ENCODE results near the gene GPHN.
A peak's percentile ranks its signal among the peaks of the same experiment; 100 is the strongest.
"Not testable (repeated sequence)": the region's sequence is repeated elsewhere in the genome, so short reads cannot be mapped to it uniquely, and the experiment has no call there.

GPHN gene

DNA sequence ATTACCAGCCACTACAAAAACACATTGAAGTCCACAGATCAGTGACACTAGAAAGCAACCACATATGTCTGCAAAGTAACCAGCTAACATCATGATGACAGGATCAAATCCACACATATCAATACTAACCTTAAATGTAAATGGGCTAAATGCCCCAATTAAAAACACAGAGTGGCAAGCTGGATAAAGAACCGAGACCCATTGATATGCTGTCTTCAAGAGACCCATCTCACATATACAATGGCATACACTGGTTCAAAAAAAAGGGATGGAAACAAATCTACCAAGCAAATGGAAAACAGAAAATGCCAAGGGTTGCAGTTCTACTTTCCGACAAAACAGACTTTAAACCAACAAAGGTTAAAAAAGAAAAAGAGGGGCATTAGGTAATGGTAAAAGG is 307.7 kb downstream of the GPHN start:
- FAIRE-seq, result no peak

DNA sequence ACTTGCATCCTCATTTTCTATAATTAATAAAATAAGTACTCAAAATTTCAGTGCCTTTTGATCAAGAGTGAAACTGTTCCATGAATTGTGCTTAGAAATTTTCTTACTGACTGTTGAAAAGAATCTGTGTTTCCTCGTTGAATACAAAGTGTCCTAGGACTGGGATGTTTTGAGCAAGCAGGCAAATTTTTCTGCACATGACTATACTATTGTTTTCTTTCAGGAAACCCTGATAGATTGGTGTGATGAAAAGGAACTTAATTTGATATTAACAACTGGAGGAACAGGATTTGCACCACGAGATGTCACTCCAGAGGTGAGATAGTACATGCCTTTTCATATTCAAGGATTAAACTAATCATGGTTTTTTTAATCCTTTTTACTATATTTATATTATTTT is 316.3 kb downstream of the GPHN start:
- no peak for FAIRE-seq

DNA sequence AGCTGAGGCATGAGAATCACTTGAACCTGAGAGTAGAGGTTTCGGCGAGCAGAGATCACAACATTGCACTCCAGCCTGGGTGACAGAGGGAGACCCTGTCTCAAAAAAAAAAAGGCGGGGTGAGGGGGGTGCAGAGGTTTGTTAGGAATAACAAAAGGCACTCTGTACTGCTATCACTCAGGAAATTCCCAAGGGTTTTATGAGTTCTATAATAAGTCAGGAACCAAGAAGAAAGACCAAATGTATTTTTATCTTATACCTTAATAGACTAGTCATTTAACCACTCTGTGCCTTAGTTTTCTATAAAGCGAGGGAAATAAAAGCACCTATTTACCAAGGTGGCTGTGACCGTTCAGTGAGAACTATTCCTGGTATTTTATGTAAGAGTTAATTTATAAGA is 319.2 kb downstream of the GPHN start:
- FAIRE-seq, result no peak

DNA sequence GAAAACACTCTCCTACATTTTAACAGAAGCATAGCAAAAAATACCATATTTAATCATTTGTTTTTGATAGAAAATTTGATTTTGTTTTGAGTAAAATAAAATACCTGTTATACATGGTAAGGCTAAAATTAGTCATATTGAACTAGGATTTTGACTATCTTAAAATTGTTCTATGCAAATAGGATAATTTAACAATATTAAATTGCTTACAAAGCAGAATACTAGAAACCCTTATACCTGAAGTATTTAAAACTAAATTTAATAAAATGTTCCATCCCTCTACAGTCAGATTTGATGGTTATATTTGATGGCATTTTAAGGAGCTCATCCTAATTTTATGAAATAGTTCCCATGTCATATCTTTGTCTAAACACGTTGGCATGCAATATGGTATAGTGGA is 323.2 kb downstream of the GPHN start:
- FAIRE-seq, result no peak

DNA sequence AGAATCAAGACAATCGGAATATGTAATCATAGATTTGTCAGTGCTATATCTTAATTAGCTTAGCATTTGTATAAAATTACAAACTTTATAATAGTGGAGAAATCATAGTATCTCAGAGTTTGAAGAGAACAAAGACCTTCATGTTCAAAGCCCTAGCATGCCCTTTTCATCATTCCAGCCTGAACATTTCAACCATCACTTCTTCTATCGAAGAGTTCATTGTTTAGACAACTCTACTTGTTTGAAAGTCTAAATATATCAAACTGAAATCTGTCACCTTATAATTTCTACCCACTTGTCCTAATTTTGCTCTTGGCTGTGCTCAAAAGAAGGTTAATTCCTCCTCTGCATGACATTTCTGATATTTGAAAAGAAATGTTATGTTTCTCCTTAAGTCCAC is 325.9 kb downstream of the GPHN start:
- FAIRE-seq, result no peak

DNA sequence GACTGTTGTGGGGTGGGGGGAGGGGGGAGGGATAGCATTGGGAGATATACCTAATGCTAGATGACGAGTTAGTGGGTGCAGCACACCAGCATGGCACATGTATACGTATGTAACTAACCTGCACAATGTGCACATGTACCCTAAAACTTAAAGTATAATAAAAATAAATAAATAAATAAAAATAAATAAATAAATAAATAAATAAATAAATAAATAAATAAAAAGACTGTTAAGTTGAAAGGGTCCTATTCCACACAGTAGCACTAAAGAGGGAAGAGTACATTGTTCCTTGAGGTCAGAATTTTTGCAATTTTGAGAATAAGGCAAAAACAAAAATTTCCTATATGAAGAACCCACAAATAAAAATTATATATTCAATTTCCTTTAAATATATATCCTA is 329.5 kb downstream of the GPHN start:
- not testable (repeated sequence) for FAIRE-seq

DNA sequence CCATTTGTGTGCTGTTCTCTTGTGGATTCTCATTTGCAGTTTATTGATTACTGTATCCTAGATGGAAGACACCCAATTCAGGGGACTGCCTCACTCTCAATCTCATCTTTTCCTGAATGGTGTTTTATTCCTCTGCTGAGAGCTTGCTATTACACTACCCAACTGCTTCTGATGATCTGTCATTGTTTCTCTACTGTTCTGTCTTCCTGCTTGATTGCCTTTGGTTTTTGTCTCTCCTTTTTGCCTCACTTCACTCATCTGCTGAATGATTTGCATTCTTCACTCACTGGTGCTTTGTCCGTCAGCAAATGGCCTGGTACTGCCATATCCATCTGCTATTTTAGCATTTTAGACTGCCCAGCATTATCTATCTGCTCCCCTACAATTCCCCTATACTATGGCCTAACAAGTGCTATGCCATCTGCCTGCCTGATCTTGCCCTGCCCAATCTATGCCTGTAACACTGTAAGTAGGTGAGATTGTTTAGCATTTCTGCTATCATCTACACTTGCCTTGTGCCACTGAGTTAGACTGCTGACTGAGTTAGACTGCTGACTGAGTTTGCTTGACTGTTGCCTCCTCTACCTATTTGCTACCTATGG is 335.1 kb downstream of the GPHN start:
- FAIRE-seq, result no peak

DNA sequence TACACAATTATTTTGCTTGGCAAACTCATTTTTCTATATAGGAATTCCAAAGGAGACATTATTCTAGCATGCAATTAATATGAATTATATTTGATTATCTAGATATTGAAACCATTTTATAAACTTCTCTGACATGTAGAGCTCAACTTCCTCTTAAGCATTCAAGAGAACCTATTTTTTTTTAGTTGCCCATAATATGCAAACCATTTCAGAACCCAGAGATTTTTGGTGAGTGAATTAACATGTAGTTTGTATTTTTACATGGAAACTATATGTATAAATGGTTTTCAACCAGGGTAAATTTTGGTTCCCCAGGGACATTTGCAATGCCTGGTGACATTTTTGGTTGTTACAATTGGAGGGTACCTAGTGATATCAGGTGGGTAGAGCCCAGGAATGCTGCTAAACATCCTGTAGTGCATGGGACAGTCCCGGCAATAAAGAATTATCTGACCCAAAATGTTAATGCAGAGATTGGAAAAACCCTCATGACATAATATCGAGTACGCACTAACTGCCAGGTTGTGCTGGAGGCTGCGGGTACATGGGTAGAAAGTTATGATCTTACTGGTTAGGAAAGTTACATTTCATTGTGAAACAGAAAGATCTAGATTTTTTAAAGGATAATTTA is 342.4 kb downstream of the GPHN start:
- FAIRE-seq, result no peak

DNA sequence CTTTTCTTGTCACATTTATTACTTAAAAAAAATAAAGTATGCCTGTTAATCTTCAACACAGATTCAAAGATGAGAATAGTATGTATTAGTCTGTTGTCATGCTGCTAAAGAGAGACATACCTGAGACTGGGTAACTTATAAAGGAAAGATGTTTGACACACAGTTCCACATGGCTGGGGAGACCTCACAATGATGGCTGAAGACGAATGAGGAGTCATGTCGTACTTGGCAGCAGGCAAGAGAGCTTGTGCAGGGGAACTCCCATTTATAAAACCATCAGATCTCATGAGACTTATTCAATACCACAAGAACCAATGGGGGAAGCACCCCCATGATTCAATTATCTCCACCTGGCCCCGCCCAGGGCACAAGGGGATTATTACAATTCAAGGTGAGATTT is 345.4 kb downstream of the GPHN start:
- no peak for FAIRE-seq

DNA sequence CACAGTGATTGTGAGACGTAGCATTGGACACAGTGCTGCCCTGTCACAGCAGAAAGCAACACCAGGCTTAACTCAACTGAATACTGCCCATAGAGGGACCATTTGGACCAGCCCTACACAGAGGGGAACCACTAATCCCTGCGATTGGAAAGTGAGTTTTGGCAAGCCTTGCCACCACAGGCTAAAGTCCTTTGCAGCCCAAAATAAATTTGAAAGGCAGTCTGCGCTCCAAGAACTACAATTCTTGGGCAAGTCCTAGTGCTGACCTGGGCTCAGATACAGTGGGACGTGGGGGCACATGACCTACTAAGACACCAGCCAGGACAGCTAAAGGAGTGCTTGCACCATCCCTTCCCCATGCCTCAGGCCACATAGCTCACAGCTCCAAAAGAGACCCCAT is 349.9 kb downstream of the GPHN start:
- FAIRE-seq, result no peak

DNA sequence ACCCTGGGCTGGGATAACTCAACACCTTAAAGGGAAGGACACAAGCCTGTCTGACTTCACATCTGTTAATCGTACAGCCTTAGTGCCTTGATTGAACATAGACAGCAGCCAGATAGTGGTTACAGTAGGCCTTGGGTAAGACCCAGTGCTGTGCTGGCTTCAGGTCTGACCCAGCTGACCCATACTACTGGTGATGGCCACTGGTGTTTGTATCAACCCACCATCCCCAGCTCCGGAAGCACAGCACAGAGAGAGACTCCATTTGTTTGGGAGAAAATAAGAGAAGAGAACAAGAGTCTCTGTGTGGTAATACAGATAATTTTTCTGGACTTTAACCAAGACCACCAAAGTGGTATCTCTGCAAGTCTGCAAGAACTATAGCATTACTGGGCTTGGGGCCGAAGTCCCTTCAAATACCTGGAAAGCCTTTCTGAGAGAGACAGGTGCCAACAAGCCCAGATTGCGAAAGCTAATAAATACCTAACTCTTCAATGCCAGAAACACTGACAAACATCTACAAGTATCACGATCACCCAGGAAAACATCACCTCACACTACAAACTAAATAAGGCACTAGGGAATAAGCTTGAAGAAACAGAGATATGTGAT is 351.2 kb downstream of the GPHN start:
- no peak for FAIRE-seq

DNA sequence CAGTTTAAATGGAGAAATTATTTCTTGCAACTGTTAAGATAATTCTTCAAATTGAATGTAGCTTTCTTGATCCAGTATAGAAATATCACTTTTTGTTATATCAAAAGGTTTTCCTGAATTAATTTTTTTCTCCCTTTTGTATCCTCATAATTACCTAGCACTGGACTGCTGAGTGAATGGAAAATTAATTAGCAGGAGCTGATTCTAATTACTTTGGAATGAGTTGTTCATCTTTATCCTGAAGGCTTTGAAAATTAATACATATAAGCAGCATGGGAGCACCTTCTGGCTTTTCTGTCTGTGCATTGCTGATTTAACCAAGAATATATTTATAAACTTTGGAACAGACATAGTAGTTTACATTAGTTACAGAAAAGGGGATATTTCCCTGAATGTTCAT is 373.6 kb downstream of the GPHN start:
- FAIRE-seq, result peak; percentile 60

DNA sequence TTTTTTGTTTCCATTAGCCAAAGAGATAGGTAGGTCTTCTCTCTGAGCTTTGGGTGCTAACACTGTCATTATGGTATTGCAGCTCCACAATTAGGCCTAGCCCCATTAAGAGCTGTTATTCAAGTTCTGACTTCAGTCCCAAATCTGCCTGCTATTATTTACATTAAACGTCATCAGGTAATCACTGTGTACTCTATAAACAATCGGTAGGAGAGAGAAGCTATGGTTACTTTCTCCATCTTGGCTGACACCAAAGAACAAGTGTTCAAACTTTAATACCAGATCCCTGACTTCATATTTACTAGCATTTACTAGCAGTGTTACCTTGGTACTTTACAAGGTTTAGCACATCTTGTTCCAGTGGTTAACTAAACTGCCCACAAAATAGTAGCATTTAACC is 376.2 kb downstream of the GPHN start:
- no peak for FAIRE-seq

DNA sequence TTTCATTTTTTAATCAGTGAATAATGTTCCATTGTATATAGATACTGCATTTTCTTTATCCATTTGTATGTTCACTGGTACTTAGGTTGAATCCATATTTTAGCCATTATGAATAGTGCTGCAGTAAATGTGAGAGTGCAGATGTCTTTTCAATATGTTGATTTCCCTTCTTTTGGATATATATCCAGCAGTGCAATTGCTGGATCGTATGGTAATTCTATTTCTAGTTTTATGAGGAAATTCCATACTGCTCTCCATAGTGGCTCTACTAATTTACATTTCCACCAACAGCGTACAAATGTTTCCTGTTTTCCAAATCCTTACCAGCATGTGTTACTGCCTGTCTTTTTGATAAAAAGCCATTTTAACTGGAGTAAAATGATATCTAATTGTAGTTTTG is 392.8 kb downstream of the GPHN start:
- FAIRE-seq, result no peak

DNA sequence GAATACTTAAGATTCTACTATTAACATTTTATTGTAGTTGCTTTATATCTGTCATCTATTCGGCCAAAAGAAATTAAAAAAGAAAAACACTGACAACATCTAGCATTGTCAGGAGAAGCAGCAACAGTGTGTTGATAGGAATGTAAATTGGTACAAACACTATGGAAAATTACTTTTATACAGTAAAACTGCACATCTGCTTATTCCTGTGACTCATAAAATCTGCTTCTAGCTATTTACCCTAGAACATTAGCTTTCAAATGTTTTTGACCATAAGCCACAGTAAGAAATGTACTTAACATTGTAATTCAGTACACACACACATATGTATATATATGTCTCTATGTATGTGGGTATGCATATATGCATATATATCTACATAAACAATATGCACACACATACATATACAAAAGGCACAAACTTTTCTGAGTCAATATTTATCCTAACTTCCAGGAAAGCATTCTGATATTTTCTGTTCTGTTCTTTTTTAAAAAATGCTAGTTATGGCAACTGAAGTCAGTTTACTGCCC is 402.4 kb downstream of the GPHN start:
- no peak for FAIRE-seq

DNA sequence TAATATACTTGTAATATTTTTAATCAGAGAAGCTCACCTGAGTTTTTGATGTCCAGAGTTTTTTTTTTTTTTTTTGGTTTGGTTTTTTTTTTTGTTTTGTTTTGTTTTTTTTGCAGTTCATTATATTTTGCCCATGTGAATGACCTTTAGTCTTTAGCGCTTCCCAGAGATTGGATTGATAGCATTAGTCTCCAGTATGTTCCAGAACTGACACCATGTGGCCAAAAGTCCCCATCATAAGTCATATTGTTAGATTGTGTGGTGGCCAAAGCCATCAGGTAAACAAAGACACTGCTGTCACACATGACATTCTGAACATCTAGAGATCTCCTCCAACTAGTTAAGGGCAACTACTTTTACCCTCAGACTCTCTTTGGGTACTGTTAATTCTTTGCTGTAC is 408.5 kb downstream of the GPHN start:
- FAIRE-seq, result no peak

DNA sequence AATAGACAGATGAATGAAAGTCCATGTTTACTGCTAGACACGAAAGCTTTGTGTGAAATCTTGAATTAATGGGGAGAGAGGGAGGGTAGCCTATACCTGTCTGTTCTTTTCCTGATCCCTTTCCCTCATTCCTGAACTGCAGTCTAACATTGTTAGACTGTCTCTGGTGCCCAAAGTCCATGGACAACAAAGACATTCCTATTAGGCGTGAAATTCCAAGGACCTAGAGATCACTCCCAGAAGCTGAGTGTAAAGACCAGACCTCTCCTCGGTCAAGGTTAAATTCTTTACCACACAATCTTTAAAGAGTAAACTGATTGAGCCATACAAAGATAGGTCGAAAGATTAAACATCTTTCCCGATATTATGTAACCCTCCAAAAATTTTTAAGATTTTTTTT is 410.6 kb downstream of the GPHN start:
- no peak for FAIRE-seq

DNA sequence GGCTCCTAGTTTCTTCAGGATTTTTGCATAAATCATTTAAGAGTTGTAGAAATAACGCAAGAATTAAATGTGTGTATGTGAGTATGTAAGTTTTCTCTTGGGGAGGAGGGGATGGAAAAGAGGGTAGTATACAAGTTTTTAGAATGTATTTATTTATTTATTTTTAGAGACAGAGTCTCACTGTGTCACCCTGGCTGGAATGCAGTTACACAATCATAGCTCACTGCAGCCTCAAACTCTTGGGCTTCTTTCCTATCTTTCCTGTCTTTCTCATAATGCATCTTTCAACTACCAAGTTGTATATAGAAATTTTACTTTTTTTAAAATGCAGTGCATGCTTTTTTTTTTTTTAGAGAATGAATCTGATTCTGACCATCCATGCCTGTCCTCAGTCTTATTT is 412.2 kb downstream of the GPHN start:
- no peak for FAIRE-seq

DNA sequence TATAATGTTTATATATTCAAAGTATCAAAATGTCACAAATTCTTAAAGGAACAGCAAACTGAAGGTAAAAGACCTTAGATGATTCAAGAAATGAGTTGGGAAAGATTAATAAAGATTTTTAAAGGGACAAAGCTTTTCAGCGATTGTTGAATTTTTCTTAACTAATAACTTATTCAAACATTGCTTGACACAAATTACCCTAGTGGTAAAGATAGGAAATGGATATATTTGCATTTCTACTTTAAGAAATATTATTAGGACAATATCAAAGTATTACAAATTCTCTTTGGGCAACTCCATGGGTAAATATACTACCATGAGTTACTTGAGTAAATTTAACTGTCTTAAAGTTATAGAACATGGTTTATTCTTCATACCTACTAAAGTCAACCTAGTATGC is 415.3 kb downstream of the GPHN start:
- FAIRE-seq, result no peak

DNA sequence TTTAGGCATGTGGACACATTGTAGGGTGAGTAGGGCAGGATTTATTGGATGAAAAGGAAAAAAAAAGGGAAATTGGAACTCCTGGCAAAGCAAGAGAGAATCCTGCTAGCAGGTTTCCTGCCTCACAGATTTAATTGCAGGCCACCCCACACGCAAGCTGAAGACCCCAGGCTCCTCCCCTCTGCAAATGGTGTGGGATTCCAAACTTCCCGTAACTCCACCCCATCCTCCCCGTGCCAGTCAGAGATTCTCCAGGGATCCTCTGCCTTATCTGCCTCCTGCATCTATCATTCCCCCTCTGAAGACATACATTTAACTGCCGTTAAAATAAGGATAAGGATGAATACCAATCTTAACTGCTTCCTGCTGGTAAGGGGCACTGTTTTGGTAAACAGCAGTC is 431.5 kb downstream of the GPHN start:
- FAIRE-seq, result no peak

DNA sequence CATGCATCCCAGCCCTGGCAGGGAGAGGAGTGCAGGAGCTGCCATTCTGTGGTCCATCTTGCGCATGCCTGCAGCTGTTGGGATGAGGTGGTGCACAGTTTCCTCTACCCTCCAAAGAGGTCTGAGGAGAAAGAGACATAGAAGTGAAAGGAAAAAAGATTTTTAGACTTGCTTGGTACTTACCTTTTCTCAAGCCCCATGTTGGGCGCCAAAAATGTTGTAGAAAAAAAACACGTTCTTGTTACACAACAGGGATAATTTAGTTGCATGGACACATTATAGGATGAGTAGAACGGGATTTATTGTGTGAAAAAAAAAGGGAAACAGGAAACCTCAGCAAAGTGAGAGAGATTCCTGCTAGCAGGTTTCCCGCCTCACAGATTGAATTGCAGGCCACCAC is 436.9 kb downstream of the GPHN start:
- no peak for FAIRE-seq

DNA sequence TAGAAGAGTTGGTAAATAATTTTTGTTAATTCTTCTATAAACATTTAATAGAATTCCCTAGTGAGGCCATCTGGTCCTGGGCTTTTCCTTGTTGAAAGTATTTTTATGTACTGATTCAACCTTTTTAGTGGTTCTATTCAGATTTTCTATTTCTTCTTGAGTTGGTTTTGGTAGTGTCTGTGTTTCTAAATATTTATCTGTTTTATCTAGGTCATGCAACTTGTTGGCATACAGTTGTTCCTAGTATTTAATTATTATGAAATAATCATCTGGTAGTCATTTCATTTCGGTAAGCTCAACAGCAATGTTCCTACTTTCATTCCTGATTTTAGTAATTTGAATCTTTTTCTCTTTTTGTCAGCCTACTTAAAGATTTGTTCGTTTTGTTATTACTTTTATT is 447.2 kb downstream of the GPHN start:
- FAIRE-seq, result no peak

DNA sequence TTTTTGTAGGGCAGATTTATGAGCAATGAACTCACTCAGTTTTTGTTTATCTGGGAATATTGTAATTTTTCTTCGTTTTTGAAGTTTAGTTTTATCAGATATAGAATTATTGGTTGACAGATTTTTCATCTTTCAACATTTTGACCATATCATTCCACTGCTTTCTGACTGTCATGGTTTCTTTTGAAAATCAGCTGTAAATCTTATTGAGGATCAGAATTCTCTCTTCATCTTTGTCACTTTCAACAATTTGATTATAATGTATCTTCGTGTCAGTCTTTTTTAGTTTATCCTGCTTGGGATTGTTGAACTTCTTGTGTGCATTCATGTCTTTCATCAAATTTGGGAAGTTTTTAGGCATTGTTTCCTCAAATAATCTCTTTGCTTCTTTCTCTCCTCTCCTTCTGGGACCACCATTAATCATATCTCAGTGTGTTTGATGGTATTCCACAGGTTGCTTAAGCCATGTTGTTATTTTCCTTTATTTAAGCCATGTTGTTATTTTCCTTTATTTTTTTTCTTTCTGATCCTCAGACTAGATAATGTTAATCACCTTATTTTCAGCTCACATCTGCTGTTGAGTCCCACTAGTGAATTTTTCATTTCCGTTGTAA is 451.6 kb downstream of the GPHN start:
- no peak for FAIRE-seq

DNA sequence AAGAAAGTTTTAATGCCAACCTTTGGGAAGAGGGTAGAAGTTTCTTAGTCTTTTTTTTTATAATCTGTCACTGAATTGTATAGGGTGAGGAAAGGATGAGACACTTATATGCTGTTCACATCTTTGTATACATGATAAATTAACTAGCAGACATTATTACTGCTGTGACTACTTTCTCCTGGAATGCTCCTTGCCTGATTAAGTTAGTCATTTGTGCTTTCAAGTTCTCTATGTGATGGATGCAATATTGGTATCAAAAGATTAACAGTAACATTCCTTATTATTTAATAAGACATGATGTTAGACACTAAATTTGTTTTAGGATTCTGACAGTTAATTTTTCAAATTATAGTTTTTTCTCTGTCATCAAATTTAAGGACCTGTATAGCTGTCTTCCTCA is 457.9 kb downstream of the GPHN start:
- no peak for FAIRE-seq
